Measurements from ENCODE around the gene CNGA3. TPM values are rescaled to one million over a fixed set of nuclear protein-coding genes. Genes with fewer than 3 reads are reported as not detected.

The CNGA3 gene
- total and polyA plus RNA-seq, 12 donors: 0.11 to 0.16 TPM; not detected in 10

- Histone ChIP-seq H3K4me3 (no peak overlapping the region), H3K4me1 (no peaks in the 10 kb centered on the region), H3K36me3 (no peaks in the 10 kb centered on the region), H3K27me3 (peaks cover 0 to 4% (median 0%) of the 10 kb centered on the region in 7 donors), H3K9me3 (peaks cover 0 to 25% (median 0%) of the 10 kb centered on the region in 11 donors), H3K27ac (no peak overlapping the region)
- intact Hi-C loops (cut with DNase I): no loop called here
- TF ChIP-seq CTCF (IDR thresholded peaks at IDR 0.05): no peak
- no peak for DNase-seq
- WGBS, 2 donors: 97 to 98% methylated on average over 4 of the region's 4 CpGs
- ATAC-seq: no peak
These were observed 18.5 kb upstream of the CNGA3 start for GRCh38 chr2:98327776-98328175.

- TF ChIP-seq CTCF (IDR thresholded peaks at IDR 0.05): no peak
- H3K27me3 ChIP-seq: peaks cover 0 to 6% (median 0%) of the 10 kb centered on the region in 7 donors
- H3K9me3 ChIP-seq: peaks cover 0 to 12% (median 0%) of the 10 kb centered on the region in 11 donors
- intact Hi-C loops (cut with DNase I): no loop called here
- ATAC-seq: no peak
- H3K36me3 ChIP-seq: no peaks in the 10 kb centered on the region
- no peaks in the 10 kb centered on the region for H3K4me1 ChIP-seq
- DNase-seq: no peak
- H3K4me3 ChIP-seq: no peak overlapping the region
- 77 to 86% methylated on average over 4 of the region's 4 CpGs for WGBS, 2 donors
- H3K27ac ChIP-seq: no peak overlapping the region
These were observed 16.7 kb upstream of the CNGA3 start for GRCh38 chr2:98329549-98329948.

GRCh38 chr2:98332989-98333388 is 13.3 kb upstream of the CNGA3 start:
- no peak for ATAC-seq
- 68 to 82% methylated on average over 5 of the region's 5 CpGs for WGBS, 2 donors
- intact Hi-C loops (cut with DNase I): no loop called here
- Histone ChIP-seq H3K36me3 (no peaks in the 10 kb centered on the region), H3K4me3 (no peak overlapping the region), H3K27me3 (peaks cover 0 to 13% (median 0%) of the 10 kb centered on the region in 7 donors), H3K27ac (no peak overlapping the region), H3K4me1 (no peaks in the 10 kb centered on the region), H3K9me3 (peaks cover 0 to 13% (median 0%) of the 10 kb centered on the region in 11 donors)
- DNase-seq: no peak
- TF ChIP-seq CTCF (IDR thresholded peaks at IDR 0.05): no peak

GRCh38 chr2:98333922-98334321 is 12.3 kb upstream of the CNGA3 start:
- no peak for DNase-seq
- ATAC-seq: no peak
- peaks cover 0 to 13% (median 0%) of the 10 kb centered on the region in 7 donors for H3K27me3 ChIP-seq
- H3K4me3 ChIP-seq: no peak overlapping the region
- peaks cover 0 to 17% (median 0%) of the 10 kb centered on the region in 11 donors for H3K9me3 ChIP-seq
- H3K4me1 ChIP-seq: no peaks in the 10 kb centered on the region
- intact Hi-C loops (cut with DNase I): no loop called here
- H3K36me3 ChIP-seq: no peaks in the 10 kb centered on the region
- WGBS, 2 donors: 48 to 58% methylated on average over 2 of the region's 2 CpGs
- TF ChIP-seq CTCF (IDR thresholded peaks at IDR 0.05): no peak
- H3K27ac ChIP-seq: no peak overlapping the region
